HCT116 (cell line): ENCODE data around the gene NKX6-2.

ENCODE experiments used
- FOSL1 ChIP-seq: IDR thresholded peaks from 2 replicates; pipeline ENCODE4 v1.6.1; 2012; ENCODE audit warnings: low read depth
- POLR2A ChIP-seq: IDR thresholded peaks from 2 replicates; pipeline ENCODE4 v1.7.0; 2011; ENCODE audit warnings: borderline replicate concordance; ENCODE audit not compliant: insufficient read depth, insufficient read length; ENCODE audit errors: extremely low read depth
- POLR2AphosphoS5 ChIP-seq: IDR thresholded peaks from 2 replicates; pipeline ENCODE4 v1.6.1; 2011; ENCODE audit warnings: mild to moderate bottlenecking, low read depth, low read length, moderate library complexity
- YY1 ChIP-seq: IDR thresholded peaks from 2 replicates; pipeline ENCODE4 v1.6.1; 2011; ENCODE audit warnings: low read length, low read depth, moderate library complexity, mild to moderate bottlenecking; ENCODE audit not compliant: insufficient replicate concordance; ENCODE audit errors: extremely low read depth
- TF ChIP-seq, protein P1 (sequence below), 3 experiments: fragments of 200-600 bp in 1 of 3; sonication (generic) in 1 of 3; IDR thresholded peaks in 2 of 3; conservative IDR thresholded peaks in 1 of 3; 2 replicates each; pipeline ENCODE4 v1.5.1; 2012 to 2017; ENCODE audit warnings: low read depth in 2 of 3, low read length in 2 of 3, antibody characterized with exemption in 1 of 3, borderline replicate concordance in 1 of 3, control low read depth in 1 of 3, mild to moderate bottlenecking in 1 of 3, mixed read lengths in 1 of 3, mixed run types in 1 of 3, moderate library complexity in 1 of 3; ENCODE audit not compliant: insufficient read depth in 1 of 3
- TF ChIP-seq, protein P2 (sequence below): IDR thresholded peaks from 2 replicates; pipeline ENCODE4 v1.6.1; 2012
- TF ChIP-seq, protein P3 (sequence below): IDR thresholded peaks from 2 replicates; pipeline ENCODE4 v1.6.1; 2011; ENCODE audit warnings: mild to moderate bottlenecking, low read length, moderate library complexity; ENCODE audit not compliant: insufficient replicate concordance; ENCODE audit errors: extremely low read depth

DNA sequence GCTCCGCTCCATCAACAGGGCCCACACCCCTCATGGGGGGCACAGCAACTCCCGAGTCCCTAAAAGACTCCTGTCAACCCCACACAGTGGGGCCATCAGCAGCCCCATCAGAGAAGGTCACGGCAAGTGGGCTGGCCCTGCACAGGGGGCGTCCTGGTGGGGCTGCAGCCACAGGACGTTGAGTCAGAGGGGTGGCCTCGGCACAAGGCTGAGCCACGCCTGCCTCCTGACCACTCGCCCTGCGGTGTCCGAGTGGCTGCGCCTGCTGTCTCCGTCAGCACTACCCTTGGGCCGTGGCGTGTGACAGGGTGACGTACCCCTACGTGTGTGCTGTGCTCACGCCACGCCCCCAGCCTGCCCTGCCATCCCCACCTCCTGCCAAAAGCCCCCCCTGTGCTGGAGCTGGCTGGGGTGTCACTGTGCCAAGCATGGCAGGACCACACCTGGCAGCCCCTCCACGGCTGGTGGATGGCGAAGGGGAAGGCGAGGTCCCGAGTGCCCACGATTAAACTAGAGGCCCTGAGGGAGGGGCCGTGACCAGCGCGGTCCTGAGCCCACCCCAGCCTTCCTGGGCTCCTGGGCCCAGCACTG lies 26.0 kb upstream of the NKX6-2 start:
- TF ChIP-seq, protein P1, sequence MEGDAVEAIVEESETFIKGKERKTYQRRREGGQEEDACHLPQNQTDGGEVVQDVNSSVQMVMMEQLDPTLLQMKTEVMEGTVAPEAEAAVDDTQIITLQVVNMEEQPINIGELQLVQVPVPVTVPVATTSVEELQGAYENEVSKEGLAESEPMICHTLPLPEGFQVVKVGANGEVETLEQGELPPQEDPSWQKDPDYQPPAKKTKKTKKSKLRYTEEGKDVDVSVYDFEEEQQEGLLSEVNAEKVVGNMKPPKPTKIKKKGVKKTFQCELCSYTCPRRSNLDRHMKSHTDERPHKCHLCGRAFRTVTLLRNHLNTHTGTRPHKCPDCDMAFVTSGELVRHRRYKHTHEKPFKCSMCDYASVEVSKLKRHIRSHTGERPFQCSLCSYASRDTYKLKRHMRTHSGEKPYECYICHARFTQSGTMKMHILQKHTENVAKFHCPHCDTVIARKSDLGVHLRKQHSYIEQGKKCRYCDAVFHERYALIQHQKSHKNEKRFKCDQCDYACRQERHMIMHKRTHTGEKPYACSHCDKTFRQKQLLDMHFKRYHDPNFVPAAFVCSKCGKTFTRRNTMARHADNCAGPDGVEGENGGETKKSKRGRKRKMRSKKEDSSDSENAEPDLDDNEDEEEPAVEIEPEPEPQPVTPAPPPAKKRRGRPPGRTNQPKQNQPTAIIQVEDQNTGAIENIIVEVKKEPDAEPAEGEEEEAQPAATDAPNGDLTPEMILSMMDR (IDR thresholded peaks at IDR 0.05 in 2 of 3, conservative IDR thresholded peaks at IDR 0.05 in 1 of 3; ENCODE audit: borderline replicate concordance in 1 of 3, insufficient read depth in 1 of 3, low read depth in 2 of 3, low read length in 2 of 3) = no peak
- TF ChIP-seq POLR2A (no peak), YY1 (no peak), POLR2AphosphoS5 (no peak), FOSL1 (no peak)
- TF ChIP-seq, protein P2, sequence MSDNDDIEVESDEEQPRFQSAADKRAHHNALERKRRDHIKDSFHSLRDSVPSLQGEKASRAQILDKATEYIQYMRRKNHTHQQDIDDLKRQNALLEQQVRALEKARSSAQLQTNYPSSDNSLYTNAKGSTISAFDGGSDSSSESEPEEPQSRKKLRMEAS = no peak
- TF ChIP-seq, protein P3, sequence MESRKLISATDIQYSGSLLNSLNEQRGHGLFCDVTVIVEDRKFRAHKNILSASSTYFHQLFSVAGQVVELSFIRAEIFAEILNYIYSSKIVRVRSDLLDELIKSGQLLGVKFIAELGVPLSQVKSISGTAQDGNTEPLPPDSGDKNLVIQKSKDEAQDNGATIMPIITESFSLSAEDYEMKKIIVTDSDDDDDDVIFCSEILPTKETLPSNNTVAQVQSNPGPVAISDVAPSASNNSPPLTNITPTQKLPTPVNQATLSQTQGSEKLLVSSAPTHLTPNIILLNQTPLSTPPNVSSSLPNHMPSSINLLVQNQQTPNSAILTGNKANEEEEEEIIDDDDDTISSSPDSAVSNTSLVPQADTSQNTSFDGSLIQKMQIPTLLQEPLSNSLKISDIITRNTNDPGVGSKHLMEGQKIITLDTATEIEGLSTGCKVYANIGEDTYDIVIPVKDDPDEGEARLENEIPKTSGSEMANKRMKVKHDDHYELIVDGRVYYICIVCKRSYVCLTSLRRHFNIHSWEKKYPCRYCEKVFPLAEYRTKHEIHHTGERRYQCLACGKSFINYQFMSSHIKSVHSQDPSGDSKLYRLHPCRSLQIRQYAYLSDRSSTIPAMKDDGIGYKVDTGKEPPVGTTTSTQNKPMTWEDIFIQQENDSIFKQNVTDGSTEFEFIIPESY = no peak
